ENCODE data around the gene NPHP4.

DNA sequence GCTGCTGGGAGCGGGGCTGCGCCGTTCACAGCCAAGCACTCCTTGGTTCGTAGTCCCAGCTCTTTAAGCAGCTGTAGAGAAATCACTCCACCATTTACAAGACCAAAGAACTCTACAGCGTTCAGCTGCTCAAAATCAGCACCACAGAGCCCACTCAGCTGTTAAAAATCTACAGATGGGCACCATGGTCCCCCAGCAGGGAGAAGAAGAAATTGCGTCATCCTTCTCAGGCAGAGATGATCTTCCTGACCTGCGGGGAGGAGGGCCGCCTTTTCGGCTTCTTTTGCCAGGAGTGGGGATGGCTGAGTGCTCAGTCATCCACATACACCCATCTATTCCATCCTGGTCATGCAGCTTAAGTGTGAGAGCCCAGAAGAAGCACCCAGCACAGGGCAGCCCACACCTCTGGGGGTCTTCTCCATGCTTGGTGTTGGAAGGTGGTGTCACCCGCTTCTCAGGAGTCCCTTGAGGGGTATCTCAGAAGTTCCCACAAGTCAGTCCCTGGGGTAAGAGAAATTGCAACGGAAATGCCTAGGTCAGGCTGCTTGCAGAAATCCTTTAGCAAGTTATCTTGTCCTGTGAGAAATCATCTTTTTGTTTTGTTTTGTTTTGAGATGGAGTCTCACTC, 163.8 kb downstream of the NPHP4 start:
- TF ChIP-seq, protein P1, sequence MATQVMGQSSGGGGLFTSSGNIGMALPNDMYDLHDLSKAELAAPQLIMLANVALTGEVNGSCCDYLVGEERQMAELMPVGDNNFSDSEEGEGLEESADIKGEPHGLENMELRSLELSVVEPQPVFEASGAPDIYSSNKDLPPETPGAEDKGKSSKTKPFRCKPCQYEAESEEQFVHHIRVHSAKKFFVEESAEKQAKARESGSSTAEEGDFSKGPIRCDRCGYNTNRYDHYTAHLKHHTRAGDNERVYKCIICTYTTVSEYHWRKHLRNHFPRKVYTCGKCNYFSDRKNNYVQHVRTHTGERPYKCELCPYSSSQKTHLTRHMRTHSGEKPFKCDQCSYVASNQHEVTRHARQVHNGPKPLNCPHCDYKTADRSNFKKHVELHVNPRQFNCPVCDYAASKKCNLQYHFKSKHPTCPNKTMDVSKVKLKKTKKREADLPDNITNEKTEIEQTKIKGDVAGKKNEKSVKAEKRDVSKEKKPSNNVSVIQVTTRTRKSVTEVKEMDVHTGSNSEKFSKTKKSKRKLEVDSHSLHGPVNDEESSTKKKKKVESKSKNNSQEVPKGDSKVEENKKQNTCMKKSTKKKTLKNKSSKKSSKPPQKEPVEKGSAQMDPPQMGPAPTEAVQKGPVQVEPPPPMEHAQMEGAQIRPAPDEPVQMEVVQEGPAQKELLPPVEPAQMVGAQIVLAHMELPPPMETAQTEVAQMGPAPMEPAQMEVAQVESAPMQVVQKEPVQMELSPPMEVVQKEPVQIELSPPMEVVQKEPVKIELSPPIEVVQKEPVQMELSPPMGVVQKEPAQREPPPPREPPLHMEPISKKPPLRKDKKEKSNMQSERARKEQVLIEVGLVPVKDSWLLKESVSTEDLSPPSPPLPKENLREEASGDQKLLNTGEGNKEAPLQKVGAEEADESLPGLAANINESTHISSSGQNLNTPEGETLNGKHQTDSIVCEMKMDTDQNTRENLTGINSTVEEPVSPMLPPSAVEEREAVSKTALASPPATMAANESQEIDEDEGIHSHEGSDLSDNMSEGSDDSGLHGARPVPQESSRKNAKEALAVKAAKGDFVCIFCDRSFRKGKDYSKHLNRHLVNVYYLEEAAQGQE (IDR thresholded peaks at IDR 0.05): no peak
- TF ChIP-seq GABPA (IDR thresholded peaks at IDR 0.05 in 1 of 2, conservative IDR thresholded peaks at IDR 0.05 in 1 of 2): no peak
- no peak for TF ChIP-seq CTCF (IDR thresholded peaks at IDR 0.05; ENCODE audit: low read depth, low read length, missing input control)
- no peak for TF ChIP-seq HNF4G (IDR thresholded peaks at IDR 0.05)
- TF ChIP-seq MAX (IDR thresholded peaks at IDR 0.05): no peak
- TF ChIP-seq SP1 (IDR thresholded peaks at IDR 0.05): no peak
- no peak for TF ChIP-seq EGR1 (IDR thresholded peaks at IDR 0.05; ENCODE audit: low read depth in 2 of 2)
- TF ChIP-seq RXRA (IDR thresholded peaks at IDR 0.05): no peak
- TF ChIP-seq JUND (IDR thresholded peaks at IDR 0.05): no peak
- TF ChIP-seq TAF1 (conservative IDR thresholded peaks at IDR 0.05): no peak
- TF ChIP-seq ZBTB33 (IDR thresholded peaks at IDR 0.05): no peak
- no peak for TF ChIP-seq HNF4A (conservative IDR thresholded peaks at IDR 0.05)

Measured in liver (tissue), 3 donors.